ENCODE data around the gene KIAA1586.

DNA sequence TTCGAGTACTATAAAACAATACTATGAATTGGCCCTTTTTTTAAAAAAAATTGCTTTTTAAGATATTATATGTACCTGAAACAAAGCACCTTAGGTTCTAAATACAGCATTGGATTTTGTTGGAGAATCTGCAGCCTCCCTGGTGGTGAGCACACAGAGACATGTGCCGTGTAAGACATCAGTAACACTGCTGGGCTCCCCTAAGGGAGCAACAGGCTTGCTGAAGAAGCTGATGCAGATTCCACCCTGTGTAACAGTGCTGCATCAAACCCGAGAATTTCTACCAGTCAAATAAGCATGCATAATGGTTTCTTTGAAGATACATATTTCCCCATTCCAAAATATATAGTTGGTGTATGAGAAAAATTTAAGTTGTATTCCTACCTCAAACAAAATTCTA, 17.4 kb downstream of the KIAA1586 start:
- TF ChIP-seq, protein P1, sequence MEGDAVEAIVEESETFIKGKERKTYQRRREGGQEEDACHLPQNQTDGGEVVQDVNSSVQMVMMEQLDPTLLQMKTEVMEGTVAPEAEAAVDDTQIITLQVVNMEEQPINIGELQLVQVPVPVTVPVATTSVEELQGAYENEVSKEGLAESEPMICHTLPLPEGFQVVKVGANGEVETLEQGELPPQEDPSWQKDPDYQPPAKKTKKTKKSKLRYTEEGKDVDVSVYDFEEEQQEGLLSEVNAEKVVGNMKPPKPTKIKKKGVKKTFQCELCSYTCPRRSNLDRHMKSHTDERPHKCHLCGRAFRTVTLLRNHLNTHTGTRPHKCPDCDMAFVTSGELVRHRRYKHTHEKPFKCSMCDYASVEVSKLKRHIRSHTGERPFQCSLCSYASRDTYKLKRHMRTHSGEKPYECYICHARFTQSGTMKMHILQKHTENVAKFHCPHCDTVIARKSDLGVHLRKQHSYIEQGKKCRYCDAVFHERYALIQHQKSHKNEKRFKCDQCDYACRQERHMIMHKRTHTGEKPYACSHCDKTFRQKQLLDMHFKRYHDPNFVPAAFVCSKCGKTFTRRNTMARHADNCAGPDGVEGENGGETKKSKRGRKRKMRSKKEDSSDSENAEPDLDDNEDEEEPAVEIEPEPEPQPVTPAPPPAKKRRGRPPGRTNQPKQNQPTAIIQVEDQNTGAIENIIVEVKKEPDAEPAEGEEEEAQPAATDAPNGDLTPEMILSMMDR (IDR thresholded peaks at IDR 0.05), result no peak
- TF ChIP-seq POLR2A (IDR thresholded peaks at IDR 0.05) (no peak), POLR2AphosphoS5 (IDR thresholded peaks at IDR 0.05; ENCODE audit: insufficient read depth in 1 of 2, low read depth in 1 of 2) (no peak)

Measured in vagina (tissue), 2 donors.